ENCODE measurements around the gene CCNL2. TPM values are rescaled to one million over a fixed set of nuclear protein-coding genes. Genes with fewer than 3 reads are reported as not detected.

CCNL2 gene
- total and polyA plus RNA-seq, 2 donors (not counting 1 experiment from before 2014, with no cell fraction given): 102 to 116 TPM

DNA sequence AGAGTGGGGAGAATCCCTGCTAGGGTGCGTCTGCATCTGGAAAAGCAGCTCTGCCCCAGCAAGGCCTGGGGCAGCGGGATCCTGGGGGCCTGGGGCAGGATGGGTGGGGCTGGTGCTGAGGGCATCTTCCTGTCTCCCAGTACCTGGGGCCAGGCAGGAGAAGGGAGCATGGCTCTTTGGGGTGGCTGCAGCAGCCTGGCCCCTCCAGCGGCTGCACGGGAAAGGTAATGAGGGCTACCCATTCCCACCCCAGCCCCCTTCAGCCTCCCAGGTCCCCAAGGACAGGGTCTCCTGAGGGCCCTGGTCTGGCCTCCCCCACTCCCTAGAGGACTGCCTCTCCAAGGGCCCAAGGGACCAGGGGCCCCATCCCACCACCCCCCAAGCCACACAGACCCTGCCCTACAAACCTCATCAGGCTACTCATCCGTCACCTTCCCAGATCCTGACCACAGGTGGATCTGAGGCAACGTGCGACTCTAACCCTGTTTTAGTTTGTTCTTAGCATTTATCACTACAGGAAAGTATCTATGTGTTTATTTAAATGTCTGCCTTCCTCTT lies 22.9 kb upstream of the CCNL2 start:
- Histone ChIP-seq H3K36me3 (ENCODE audit: control insufficient read depth, insufficient read depth, low read length) (no peaks in the 10 kb centered on the region), H3K79me2 (ENCODE audit: control insufficient read depth, insufficient read depth, low read length) (no peaks in the 10 kb centered on the region), H4K20me1 (ENCODE audit: control insufficient read depth, extremely low read depth, insufficient read depth, low read length) (no peaks in the 10 kb centered on the region), H3K4me1 (ENCODE audit: control insufficient read depth, extremely low read depth, insufficient read depth, low read length) (peaks cover 4% of the 10 kb centered on the region), H3K9ac (ENCODE audit: insufficient read depth, low read length) (no peak overlapping the region), H3K27ac (ENCODE audit: insufficient read depth, low read length) (no peak overlapping the region), H3K27me3 (ENCODE audit: control insufficient read depth, insufficient read depth, low read length) (no peaks in the 10 kb centered on the region), H3K4me3 (replicated peaks in 1 of 4; ENCODE audit: control extremely low read depth in 1 of 4, insufficient read depth in 1 of 4, low read depth in 3 of 4, low read length in 4 of 4) (no peak overlapping the region), H2AFZ (ENCODE audit: low read length) (no peak overlapping the region), H3K9me3 (ENCODE audit: control insufficient read depth, insufficient read depth, low read depth, low read length) (no peaks in the 10 kb centered on the region), H3K4me2 (ENCODE audit: extremely low read depth, insufficient read depth, low read length) (no peak overlapping the region)
- DNase-seq (ENCODE audit: low read depth in 2 of 2): no peak
- TF ChIP-seq, protein P1, sequence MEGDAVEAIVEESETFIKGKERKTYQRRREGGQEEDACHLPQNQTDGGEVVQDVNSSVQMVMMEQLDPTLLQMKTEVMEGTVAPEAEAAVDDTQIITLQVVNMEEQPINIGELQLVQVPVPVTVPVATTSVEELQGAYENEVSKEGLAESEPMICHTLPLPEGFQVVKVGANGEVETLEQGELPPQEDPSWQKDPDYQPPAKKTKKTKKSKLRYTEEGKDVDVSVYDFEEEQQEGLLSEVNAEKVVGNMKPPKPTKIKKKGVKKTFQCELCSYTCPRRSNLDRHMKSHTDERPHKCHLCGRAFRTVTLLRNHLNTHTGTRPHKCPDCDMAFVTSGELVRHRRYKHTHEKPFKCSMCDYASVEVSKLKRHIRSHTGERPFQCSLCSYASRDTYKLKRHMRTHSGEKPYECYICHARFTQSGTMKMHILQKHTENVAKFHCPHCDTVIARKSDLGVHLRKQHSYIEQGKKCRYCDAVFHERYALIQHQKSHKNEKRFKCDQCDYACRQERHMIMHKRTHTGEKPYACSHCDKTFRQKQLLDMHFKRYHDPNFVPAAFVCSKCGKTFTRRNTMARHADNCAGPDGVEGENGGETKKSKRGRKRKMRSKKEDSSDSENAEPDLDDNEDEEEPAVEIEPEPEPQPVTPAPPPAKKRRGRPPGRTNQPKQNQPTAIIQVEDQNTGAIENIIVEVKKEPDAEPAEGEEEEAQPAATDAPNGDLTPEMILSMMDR (conservative IDR thresholded peaks at IDR 0.05 in 1 of 2, IDR thresholded peaks at IDR 0.05 in 1 of 2; ENCODE audit: low read depth in 1 of 2, low read length in 2 of 2): no peak
- no peak for TF ChIP-seq EZH2 (IDR thresholded peaks at IDR 0.05; ENCODE audit: low read length, missing control alignments)

GRCh38 chr1:1421147-1421906 lies 22.2 kb upstream of the CCNL2 start, which contains the start of gene ANKRD65:
ANKRD65 (minus strand) TSS chr1:1421276; CDS start chr1:1421005, 271 bp downstream.
- H3K4me2 ChIP-seq (ENCODE audit: extremely low read depth, insufficient read depth, low read length): no peak within 1 kb of the TSS
- H3K79me2 ChIP-seq (ENCODE audit: control insufficient read depth, insufficient read depth, low read length): no peaks in the 10 kb centered on the region
- H3K4me3 ChIP-seq (replicated peaks in 1 of 4; ENCODE audit: control extremely low read depth in 1 of 4, insufficient read depth in 1 of 4, low read depth in 3 of 4, low read length in 4 of 4): peak within 1 kb of the TSS in 1 of 4 experiments; percentile 10
- H4K20me1 ChIP-seq (ENCODE audit: control insufficient read depth, extremely low read depth, insufficient read depth, low read length): no peaks in the 10 kb centered on the region
- H3K4me1 ChIP-seq (ENCODE audit: control insufficient read depth, extremely low read depth, insufficient read depth, low read length): peaks cover 4% of the 10 kb centered on the region
- no peak within 1 kb of the TSS for H2AFZ ChIP-seq (ENCODE audit: low read length)
- no peak for DNase-seq (ENCODE audit: low read depth in 2 of 2)
- TF ChIP-seq EZH2 (IDR thresholded peaks at IDR 0.05; ENCODE audit: low read length, missing control alignments): no peak
- TF ChIP-seq, protein P1 (conservative IDR thresholded peaks at IDR 0.05 in 1 of 2, IDR thresholded peaks at IDR 0.05 in 1 of 2; ENCODE audit: low read depth in 1 of 2, low read length in 2 of 2): no peak
- H3K27ac ChIP-seq (ENCODE audit: insufficient read depth, low read length): no peak within 1 kb of the TSS
- no peaks in the 10 kb centered on the region for H3K27me3 ChIP-seq (ENCODE audit: control insufficient read depth, insufficient read depth, low read length)
- no peak within 1 kb of the TSS for H3K9ac ChIP-seq (ENCODE audit: insufficient read depth, low read length)
- H3K9me3 ChIP-seq (ENCODE audit: control insufficient read depth, insufficient read depth, low read depth, low read length): no peaks in the 10 kb centered on the region
- no peaks in the 10 kb centered on the region for H3K36me3 ChIP-seq (ENCODE audit: control insufficient read depth, insufficient read depth, low read length)

DNA sequence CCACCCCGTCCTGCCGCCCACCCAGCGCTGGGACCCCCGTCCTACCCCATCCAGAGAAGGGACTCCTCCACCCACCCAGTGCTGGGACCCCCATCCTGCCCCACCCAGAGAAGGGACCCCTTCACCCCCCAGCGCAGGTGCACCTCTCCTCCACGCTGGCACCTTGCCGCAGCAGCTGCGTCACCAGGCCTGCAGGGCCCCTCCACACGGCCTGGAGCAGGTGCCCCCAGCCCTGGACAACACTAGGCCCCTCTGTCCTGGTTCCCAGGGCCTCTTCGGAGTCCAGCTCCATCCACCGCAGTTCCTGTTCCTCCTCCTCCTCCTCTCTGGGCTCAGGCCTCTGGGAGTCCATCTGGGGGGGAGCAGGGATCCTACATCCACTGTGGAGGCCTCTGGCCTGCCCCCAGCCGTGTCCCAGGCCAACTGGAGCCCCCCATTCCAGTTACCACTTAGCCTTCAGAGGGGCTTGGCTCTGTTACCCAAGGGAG lies 21.6 kb upstream of the CCNL2 start:
- H3K4me1 ChIP-seq (ENCODE audit: control insufficient read depth, extremely low read depth, insufficient read depth, low read length): peaks cover 4% of the 10 kb centered on the region
- DNase-seq (ENCODE audit: low read depth in 2 of 2): no peak

More for the DNA sequence above, 21.6 kb upstream of the CCNL2 start:
- Histone ChIP-seq H3K4me3 (replicated peaks in 1 of 4; ENCODE audit: control extremely low read depth in 1 of 4, insufficient read depth in 1 of 4, low read depth in 3 of 4, low read length in 4 of 4) (no peak overlapping the region), H3K27ac (ENCODE audit: insufficient read depth, low read length) (no peak overlapping the region), H3K9ac (ENCODE audit: insufficient read depth, low read length) (no peak overlapping the region), H4K20me1 (ENCODE audit: control insufficient read depth, extremely low read depth, insufficient read depth, low read length) (no peaks in the 10 kb centered on the region), H3K9me3 (ENCODE audit: control insufficient read depth, insufficient read depth, low read depth, low read length) (no peaks in the 10 kb centered on the region), H3K36me3 (ENCODE audit: control insufficient read depth, insufficient read depth, low read length) (no peaks in the 10 kb centered on the region), H3K27me3 (ENCODE audit: control insufficient read depth, insufficient read depth, low read length) (no peaks in the 10 kb centered on the region), H3K79me2 (ENCODE audit: control insufficient read depth, insufficient read depth, low read length) (no peaks in the 10 kb centered on the region), H2AFZ (ENCODE audit: low read length) (no peak overlapping the region), H3K4me2 (ENCODE audit: extremely low read depth, insufficient read depth, low read length) (no peak overlapping the region)
- TF ChIP-seq, protein P1 (conservative IDR thresholded peaks at IDR 0.05 in 1 of 2, IDR thresholded peaks at IDR 0.05 in 1 of 2; ENCODE audit: low read depth in 1 of 2, low read length in 2 of 2): no peak
- TF ChIP-seq EZH2 (IDR thresholded peaks at IDR 0.05; ENCODE audit: low read length, missing control alignments): no peak

Measured in fibroblast of lung (primary cell).